Activated T-cell treated with anti-CD3 and anti-CD28 coated beads for 1 hour (primary cell): ENCODE measurements around the gene NNT.
"Not testable (repeated sequence)": the region's sequence is repeated elsewhere in the genome, so short reads cannot be mapped to it uniquely, and the experiment has no call there.

Source experiments
- DNase-seq: peaks from one replicate; pipeline ENCODE4 v3.0.0-alpha.2; 2020; ENCODE audit warnings: low read depth

NNT gene

GRCh38 chr5:43631182-43631910 lies 28.4 kb downstream of the NNT start:
- no peak for DNase-seq

GRCh38 chr5:43634621-43635020 lies 31.6 kb downstream of the NNT start:
- DNase-seq = no peak

GRCh38 chr5:43635374-43635773 lies 32.4 kb downstream of the NNT start:
- no peak for DNase-seq

GRCh38 chr5:43636076-43636475 lies 33.1 kb downstream of the NNT start:
- DNase-seq = no peak

GRCh38 chr5:43637416-43637815 lies 34.4 kb downstream of the NNT start:
- no peak for DNase-seq

GRCh38 chr5:43638107-43638506 lies 35.1 kb downstream of the NNT start:
- DNase-seq = no peak

- DNase-seq = no peak
Observed at GRCh38 chr5:43638546-43638945, 35.6 kb downstream of the NNT start.

GRCh38 chr5:43639566-43639965 lies 36.6 kb downstream of the NNT start:
- no peak for DNase-seq

- DNase-seq = no peak
Observed at GRCh38 chr5:43642428-43642827, 39.4 kb downstream of the NNT start.

- DNase-seq = no peak
Observed at GRCh38 chr5:43643327-43643726, 40.3 kb downstream of the NNT start.

- no peak for DNase-seq
Observed at GRCh38 chr5:43643750-43644149, 40.8 kb downstream of the NNT start.

GRCh38 chr5:43646992-43647391 lies 44.0 kb downstream of the NNT start:
- DNase-seq = no peak

GRCh38 chr5:43647789-43648188 lies 44.8 kb downstream of the NNT start:
- no peak for DNase-seq

- no peak for DNase-seq
Observed at GRCh38 chr5:43648499-43649124, 45.6 kb downstream of the NNT start.

GRCh38 chr5:43649256-43649655 lies 46.3 kb downstream of the NNT start:
- DNase-seq = no peak

GRCh38 chr5:43652537-43653302 lies 49.7 kb downstream of the NNT start:
- no peak for DNase-seq

- no peak for DNase-seq
Observed at GRCh38 chr5:43658509-43658908, 55.5 kb downstream of the NNT start.

GRCh38 chr5:43659075-43659474 lies 56.1 kb downstream of the NNT start:
- DNase-seq = no peak

- DNase-seq = no peak
Observed at GRCh38 chr5:43661102-43661501, 58.1 kb downstream of the NNT start.

GRCh38 chr5:43663916-43664315 lies 60.9 kb downstream of the NNT start:
- no peak for DNase-seq

- no peak for DNase-seq
Observed at GRCh38 chr5:43664501-43665040, 61.6 kb downstream of the NNT start.

GRCh38 chr5:43665749-43666148 lies 62.8 kb downstream of the NNT start:
- DNase-seq = not testable (repeated sequence)

GRCh38 chr5:43666728-43667127 lies 63.7 kb downstream of the NNT start:
- DNase-seq = not testable (repeated sequence)
